ACHN (cell line): ENCODE results near the gene KLF2.
"Not testable (repeated sequence)": the region's sequence is repeated elsewhere in the genome, so short reads cannot be mapped to it uniquely, and the experiment has no call there.

Source experiments
- DNase-seq: peaks from one replicate; pipeline ENCODE4 v3.0.0-alpha.2; 2015
- in situ Hi-C: cut with HindIII; loops from 2 replicates; pipeline ENCODE4 v1.10.0; 2017; ENCODE audit warnings: low sequenced_read_pairs, low pct_ligation_motif_present, low pct_unique_long_range_greater_than_20kb

Gene KLF2

DNA sequence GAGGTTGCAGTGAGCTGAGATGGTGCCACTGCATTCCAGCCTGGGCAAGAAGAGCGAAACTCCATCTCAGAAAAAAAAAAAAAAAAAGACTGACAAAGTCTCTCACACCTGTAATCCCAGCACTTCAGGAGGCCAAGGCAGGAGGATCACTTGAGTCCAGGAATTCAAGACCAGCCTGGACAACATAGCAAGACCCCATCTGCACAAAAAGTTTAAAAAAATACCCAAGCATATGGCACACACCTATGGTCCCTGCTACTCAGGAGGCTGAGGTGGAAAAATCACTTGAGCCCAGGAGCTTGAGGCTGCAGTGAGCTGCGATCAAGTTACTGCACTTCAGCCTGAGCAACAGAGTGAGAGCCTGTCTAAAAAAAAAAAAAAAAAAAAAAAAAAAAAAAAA is 20.1 kb upstream of the KLF2 start:
- DNase-seq, in situ Hi-C loops: not testable (repeated sequence)

DNA sequence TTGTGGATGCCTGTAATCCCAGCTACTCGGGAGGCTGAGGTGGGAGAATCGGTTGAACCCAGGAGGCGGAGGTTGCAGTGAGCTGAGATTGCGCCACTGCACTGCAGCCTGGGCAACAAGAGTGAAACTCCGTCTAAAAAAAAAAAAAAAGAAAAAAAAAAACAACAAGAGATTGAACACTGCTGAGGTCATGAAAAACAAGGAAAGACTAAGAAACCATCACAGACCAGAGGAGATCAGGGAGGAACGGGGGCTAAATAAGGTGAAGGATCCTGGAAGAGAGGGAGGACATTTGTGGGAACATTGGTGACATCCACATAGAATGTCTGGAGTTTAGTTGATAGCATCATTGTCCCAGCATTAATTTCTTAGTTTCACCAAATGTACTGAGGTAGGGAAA is 19.6 kb upstream of the KLF2 start:
- in situ Hi-C loops, DNase-seq: not testable (repeated sequence)

DNA sequence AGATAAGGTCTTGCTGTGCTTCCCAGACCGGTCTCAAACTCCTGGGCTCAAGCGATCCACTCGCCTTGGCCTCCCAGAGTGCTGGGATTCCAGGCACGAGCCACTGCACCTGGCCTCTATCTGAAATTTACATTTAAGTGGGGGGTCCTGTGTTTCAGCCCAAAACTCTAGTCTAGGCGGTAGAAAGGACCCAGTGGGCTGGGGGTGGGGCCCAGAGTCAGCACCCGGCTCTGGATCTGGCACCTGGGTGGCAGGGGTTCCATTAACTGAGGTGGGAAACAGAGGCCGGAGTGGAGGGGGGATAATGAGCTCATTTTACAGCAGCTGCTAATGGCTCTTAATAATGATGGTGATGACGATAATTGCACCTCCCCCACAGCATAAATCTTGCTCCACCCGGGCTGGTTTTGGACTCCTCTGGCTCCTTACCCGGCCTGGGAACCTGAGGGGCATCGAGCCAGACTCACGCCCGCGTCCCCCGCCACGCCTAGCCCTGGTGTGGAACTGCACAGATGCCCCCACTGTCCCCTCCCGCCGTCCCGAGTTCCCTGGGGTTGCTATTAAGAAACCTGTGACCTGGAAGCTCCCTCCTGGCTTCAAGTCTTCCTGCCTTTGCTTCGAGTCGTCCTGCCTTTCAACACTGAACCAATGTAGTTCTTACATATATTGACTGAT is 17.8 kb upstream of the KLF2 start:
- no peak for DNase-seq
- in situ Hi-C loops = no loop called here

DNA sequence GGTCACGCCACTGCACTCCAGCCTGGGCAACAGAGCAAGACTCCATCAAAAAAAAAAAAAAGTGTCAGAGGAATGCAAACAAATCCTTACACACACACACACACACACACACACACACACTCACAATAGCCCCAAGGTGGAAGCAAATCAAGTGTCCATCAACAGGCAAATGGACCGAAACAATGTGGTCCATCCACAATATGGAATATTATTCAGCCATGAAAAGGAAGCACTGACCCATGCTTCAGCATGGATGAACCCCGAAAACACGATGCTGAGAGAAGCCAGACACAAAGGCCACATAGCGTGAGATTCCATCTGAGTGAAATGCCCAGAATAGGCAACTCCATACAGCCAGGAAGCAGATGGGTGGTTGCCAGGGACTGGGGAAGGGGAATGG is 16.5 kb upstream of the KLF2 start:
- in situ Hi-C loops = no loop called here
- no peak for DNase-seq

DNA sequence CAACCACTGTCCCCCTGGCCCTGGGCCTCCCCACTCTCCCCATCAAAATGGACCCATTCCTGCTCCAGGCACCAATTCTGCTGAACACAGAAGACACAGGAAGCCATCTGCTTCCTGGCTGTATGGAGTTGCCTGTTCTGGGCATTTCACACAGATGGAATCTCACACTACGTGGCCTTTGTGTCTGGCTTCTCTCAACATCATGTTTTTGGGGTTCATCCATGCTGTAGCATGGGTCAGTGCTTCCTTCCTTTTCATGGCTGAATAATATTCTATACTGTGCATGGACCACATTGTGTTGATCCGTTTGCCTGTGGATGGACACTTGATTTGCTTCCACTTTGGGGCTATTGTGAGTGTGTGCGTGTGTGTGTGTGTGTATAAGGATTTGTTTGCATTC is 15.0 kb upstream of the KLF2 start:
- in situ Hi-C loops = no loop called here
- no peak for DNase-seq

DNA sequence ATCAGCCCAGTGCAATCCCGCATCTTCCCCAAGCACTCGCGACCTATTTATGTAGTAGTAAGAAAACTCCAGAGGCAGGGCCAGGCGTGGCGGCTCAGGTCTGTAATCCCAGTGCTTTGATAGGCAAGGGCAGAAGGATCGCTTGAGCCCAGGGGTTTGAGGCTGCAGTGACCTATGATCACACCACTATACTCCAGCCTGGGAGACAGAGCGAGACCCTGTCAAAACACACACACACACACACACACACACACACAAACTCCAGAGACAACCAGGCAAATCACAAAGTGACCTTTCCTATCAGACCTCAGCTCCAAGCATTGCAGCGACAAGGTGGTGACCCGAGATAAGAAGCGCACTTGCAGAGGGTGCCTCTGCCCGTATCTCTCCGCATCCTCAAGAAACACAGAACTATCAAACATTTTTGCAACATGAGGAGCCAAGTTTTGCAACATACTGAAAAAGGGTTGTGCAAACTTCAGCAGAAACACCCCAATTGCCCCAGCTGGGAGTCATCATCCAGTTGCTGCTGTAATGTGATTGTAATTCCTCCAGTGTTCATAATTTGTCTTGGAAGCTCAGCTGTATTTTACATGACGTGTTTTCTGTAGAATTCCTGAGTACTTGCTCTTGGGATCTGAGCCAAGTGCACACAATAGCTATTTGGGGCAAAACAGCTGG is 8.7 kb upstream of the KLF2 start:
- DNase-seq = no peak
- in situ Hi-C loops = no loop called here

DNA sequence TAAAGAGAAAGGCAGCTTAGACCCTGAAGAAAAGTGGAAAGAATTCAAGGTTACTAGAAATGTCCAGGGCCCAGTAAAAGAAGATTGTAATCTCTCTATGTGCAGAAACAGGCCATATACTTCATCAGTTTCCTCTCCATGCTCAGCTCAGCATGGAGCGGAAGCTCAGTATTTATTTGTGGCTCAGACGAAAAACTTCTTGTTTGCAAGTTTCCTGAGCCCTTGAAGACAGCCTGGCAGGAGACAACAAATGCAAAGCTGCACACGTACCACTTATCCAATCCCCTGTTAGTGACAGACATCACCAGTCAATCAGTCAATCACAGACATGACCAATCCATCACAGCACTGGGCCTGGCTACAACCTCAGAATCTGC is 8.1 kb upstream of the KLF2 start:
- DNase-seq = no peak
- in situ Hi-C loops = no loop called here

DNA sequence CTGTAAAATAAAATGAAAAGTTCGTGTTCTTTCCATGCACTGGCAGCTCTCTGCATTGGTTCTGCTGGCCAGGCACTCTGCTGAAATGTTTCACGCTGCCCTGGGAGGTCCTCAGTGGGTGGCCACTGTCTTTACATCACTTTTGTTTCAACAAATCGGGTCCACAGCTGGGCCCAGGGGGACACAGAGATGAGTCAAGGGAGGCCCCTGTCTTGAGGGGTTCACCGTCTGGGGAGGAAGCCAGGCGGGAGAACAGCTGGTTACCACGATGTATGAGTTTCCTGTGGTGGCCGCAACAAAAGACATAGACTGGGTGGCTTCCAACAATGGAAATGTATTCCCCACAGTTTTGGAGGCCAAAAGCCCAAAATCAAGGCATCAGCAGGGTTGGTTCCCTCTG is 5.1 kb upstream of the KLF2 start:
- in situ Hi-C loops = no loop called here
- DNase-seq = no peak

DNA sequence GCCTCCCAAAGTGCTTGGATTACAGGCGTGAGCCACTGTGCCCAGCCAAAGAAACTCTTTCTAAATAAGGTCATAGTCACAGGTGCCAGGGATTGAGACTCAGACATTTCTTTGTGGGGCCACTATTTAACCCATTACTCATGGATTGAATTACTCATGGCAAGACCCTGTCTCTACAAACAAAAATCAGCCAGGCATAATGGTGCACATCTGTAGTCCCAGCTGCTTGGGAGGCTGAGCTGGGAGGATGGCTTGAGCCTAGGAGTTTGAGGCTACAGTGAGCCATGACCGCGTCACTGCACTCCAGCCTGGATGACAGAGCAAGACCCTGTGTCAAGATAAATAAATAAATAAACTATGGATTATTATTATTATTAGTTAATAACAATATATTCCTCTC is 3.6 kb upstream of the KLF2 start:
- DNase-seq = no peak
- in situ Hi-C loops = no loop called here

DNA sequence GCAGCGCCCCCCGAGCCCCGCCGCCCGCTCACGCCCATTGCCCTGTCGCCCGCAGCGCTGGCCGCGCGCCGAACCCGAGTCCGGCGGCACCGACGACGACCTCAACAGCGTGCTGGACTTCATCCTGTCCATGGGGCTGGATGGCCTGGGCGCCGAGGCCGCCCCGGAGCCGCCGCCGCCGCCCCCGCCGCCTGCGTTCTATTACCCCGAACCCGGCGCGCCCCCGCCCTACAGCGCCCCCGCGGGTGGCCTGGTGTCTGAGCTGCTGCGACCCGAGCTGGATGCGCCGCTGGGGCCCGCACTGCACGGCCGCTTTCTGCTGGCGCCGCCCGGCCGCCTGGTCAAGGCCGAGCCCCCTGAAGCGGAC is 518 bp downstream of the KLF2 start:
- no peak for DNase-seq
- in situ Hi-C loops = no loop called here

DNA sequence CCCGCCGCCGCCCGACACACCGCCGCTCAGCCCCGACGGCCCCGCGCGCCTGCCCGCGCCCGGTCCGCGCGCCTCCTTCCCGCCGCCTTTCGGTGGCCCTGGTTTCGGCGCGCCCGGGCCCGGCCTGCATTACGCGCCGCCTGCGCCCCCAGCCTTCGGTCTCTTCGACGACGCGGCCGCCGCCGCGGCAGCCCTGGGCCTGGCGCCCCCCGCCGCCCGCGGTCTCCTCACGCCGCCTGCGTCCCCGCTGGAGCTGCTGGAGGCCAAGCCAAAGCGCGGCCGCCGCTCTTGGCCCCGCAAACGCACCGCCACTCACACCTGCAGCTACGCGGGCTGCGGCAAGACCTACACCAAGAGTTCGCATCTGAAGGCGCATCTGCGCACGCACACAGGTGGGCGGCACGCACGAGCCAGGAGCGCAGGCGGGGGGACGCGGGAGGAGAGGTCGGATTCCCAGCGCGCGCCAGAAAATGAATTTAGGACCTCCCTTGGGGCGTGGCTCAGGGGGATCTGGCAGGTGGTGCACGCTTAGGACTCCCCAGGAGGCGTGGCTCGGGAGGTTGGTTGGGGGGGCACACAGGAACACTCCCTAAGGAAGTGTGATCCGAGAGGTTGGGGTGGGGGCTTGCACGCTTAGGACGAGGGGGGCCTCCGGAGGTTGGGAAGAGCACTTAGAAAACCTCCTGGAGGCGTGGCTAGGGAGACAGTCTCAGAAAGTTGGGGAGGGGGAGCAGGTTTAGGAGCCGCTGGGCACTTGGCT is 1.2 kb downstream of the KLF2 start:
- in situ Hi-C loops = no loop called here
- DNase-seq = no peak

DNA sequence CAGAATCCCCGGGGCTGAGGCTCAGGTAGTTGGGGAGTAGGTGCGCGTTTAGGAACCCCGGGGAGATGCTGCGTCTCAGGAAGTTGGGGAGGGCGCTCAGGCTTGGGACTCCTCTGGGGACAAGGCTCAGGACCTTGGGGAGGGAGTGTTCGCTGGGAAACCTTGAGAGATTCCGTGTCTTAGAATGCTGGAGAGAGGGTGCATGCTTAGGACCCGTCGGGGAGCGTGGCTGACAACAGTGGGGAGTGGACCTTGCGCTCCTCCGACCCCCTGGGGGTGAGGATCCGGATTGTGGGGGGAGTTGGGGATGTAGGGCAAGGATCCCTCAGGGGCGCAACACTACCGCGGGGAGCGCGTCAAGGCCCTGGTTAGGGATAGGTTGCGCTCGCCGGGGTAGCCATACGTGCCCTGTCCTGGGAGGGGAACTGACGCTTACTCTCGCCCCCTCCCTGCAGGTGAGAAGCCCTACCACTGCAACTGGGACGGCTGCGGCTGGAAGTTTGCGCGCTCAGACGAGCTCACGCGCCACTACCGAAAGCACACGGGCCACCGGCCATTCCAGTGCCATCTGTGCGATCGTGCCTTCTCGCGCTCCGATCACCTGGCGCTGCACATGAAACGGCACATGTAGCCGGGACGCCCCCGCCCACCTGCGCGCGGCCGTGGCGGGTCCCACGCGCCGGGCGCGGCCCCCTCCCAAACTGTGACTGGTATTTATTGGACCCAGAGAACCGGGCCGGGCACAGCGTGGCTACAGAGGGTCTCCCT is 2.0 kb downstream of the KLF2 start:
- in situ Hi-C loops = no loop called here
- DNase-seq = no peak

DNA sequence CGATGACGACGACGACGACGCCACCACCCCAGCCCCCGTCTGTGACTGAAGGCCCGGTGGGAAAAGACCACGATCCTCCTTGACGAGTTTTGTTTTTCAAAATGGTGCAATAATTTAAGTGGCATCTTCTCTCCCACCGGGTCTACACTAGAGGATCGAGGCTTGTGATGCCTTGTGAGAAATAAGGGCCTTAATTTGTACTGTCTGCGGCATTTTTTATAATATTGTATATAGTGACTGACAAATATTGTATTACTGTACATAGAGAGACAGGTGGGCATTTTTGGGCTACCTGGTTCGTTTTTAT is 2.5 kb downstream of the KLF2 start:
- in situ Hi-C loops = no loop called here
- DNase-seq = no peak

DNA sequence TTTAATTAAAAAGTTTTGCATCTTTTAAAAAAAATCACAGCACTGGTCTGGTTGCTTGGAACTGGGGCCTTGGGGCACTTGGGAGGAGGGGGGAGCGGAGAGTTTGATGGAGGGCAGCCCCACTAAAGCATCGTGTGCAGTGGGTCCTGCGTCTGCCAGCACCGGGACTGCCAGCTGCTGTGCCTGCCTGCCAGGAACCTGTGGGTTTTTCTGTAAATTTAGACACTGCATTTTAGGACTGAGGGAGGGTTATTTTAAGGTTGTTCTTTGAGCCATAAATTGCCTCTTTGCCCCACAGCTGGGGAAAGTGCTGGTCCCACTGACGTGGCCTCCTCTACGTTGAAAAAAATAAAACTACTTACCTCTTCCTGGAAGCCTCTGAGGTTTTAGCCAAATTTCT is 2.9 kb downstream of the KLF2 start:
- in situ Hi-C loops = no loop called here
- DNase-seq = no peak

DNA sequence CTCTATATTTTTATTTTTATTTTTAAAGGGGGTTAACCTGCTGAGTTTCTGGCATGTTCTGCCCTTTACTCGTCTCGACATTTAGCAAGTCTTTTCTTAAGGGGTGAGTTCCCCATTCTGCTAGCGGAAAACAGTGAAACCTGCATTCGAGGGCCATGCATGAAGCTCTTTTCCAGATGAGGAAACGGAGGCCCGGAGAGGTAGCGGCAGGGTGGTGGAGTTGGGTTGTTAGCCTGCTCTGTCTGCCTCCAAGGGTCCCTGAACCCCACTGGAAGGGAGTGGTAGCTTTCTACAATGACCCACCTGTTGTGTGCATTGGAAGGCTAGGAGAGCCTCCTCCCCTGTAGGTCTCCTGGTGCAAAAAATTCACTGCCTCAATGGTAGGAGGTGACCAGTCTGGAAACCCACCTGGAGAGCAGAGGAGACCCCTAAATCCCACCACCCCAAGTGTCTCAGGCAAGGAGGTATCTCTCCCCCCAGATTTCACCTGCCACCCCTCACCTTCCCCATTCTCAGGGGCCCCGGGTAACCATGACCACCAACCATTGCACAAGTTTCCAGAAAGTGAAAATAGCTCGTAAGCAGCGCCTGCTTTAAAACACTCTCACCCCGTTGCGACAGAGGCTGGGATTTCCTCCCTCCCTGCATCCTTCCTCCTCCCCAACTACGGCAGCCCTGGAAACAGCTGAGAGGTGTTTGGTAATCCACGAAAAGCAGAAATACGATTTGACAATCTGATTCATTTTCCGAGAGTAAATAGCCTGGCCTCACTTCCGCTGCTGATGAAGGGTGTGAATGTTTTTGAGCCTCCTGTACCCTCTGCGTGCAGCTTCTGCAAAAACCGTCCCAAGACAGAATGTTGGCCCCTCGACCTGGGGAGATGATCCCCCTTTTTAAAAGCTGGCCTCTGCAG is 3.5 kb downstream of the KLF2 start:
- in situ Hi-C loops = no loop called here
- no peak for DNase-seq

DNA sequence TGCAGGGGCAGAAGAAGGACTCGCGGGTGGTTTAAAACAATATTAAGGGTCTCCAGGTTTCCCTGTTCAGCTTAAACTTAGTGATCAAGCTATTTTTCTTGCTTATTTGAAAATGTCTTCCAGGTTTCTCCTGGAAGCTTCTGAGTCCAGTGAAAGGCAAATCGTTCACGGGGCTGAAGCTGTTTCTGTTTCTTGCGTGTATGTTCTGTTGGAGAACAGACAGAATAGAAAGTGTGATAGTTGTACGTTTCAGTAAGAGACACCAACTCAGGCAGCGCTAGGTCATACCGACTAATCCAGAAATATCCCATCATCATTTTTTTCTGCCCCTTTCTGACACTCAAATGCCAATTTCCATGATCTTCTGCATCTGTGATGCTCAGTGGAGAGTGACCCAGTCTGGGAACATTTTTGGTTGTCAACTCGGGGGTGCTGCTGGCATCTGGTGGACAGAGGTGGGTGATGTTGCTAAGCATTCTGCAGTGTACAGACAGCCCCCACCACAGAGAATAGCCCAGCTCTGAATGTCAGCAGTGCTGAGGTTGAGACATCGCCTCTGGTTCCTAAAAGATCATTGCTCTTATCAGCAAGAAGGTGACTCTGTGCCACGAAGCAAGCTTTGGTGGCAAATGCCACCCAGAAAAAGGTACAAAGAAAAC is 4.3 kb downstream of the KLF2 start:
- in situ Hi-C loops = no loop called here
- no peak for DNase-seq

DNA sequence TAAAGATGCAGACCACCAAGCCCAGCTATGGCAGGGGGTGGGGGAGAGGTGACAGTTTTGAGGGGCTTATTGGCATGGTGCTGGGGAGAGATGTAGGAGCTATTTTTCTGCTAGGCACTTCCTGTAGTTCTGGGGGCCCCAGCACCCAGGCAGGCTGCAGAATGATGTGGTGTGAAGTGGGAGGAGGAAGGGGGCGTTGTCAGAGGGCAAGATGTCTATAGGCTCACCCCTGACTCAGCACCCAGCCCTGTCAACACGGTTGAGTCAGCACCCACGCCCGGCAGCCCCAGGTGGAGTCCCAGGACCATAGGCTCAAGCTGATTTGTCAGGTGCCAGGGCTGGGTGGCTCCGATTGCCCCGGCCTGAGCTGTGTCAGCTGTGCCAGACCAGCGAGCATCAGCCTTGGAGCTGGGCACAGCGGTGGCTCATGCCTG is 5.8 kb downstream of the KLF2 start:
- DNase-seq = peak; percentile 93
- in situ Hi-C loops = no loop called here
